K562 treated with DMSO at 1 percent for 4 hours (cell line): Measurements from ENCODE around the gene POLG. TPM values are rescaled to one million over a fixed set of nuclear protein-coding genes. Genes with fewer than 3 reads are reported as not detected.

Experiments used
- total RNA-seq: library from RNA; unstranded; fragments of 300-600 nt; gene quantifications from 2 replicates; pipeline ENCODE4 v1.2.3, GENCODE V29; 2022; ENCODE audit not compliant: insufficient read depth

POLG gene
- 53.0 and 77.8 TPM in 2 replicates for total RNA-seq

DNA sequence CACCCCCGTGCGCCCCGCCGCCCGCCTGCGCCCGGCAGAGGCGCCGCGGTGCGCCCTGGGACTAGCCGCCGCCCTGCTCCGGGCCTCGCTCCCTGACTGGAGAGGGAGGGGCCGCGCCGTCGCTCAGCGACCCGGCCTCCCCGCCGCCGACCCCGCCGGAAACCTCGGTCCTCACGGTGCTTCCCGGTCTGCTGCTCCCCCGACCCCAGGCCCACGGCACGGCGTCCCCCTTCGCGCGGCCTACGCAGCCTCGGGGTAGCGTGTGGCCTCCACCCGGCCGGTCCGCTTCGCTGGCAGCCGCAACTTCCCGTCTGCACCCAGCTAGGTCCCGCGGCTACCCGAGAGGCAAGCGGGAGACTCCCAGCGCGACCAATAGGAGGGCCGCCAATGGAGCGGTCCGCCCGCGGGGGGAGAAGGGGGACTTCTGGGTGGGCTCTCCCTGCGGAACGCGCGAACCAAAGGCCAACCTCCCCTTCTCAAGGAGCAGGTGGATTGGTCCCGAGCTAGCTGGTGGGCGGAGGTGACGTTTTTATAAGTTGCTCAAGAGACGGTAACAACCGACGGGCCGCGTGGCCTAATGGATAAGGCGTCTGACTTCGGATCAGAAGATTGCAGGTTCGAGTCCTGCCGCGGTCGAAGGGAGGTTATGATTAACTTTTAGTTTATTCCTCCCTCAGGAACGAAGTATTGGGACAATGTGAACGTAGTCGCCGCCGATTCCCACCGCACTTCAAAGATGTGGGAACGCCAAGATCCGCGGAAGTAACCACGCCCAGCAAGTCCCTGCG, at the start of gene POLG:
TSS of gene POLG (minus strand) at position 315 of the 788 bp plus-strand sequence. CDS start 1,070 bp downstream, outside the sequence.

Other genes with a start within 250 kb of the POLG start
- 17.0 and 23.4 TPM in 2 replicates for gene ABHD2, start 246.4 kb downstream of the POLG start, total RNA-seq
- not detected in 2 replicates for gene RLBP1, start 113.2 kb downstream of the POLG start, total RNA-seq
- 57.1 and 100 TPM in 2 replicates for gene FANCI, start 90.8 kb downstream of the POLG start, total RNA-seq
- gene RHCG, start 161.8 kb upstream of the POLG start, total RNA-seq = not detected in 2 replicates
- 10.8 and 12.2 TPM in 2 replicates for gene TICRR, start 240.6 kb upstream of the POLG start, total RNA-seq